ENCODE measurements around the gene FASTK.

FASTK gene

DNA sequence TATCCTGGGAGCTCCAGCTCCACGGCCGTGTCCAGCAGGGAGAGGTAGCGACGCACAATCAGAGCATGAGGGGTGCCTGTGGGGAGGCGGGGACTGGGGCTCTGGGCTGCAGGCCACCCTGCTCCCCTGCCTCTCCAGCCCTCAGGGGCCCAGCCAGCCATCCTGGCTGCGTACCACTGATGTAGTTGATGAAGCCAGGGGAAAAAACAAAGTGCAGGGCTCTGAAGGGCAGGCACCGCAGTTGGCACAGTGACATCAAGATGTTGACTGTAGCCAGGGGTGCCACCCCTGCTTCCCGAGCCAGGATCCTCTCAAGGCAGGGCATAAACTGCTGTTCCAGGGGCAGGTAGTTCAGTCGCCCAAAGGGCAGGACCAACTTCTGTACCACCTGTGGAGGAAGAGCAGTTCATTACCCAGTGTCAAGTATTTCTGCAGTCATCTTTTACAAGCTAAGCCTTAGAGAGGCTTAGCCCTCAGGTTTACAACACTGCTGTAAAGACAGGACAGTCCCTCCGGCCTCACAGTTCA lies 2.8 kb downstream of the FASTK start:
- Histone ChIP-seq H2BK12ac (ENCODE audit: low read length in 2 of 2) (peak overlapping the region; percentile 55 to 82), H3K14ac (ENCODE audit: low read length in 2 of 2) (peak overlapping the region in 1 of 2 experiments; percentile 41), H3K4me3 (ENCODE audit: insufficient read depth in 1 of 2, low read depth in 1 of 2, low read length in 2 of 2) (no peak overlapping the region), H3K4ac (ENCODE audit: low read depth in 1 of 2, low read length in 2 of 2) (peak overlapping the region; percentile 10 to 27), H2BK120ac (ENCODE audit: low read depth, low read length) (peak overlapping the region; percentile 22), H3K23ac (ENCODE audit: low read length in 2 of 2) (no peak overlapping the region), H3K9ac (ENCODE audit: low read length) (peak overlapping the region; percentile 94), H3K9me3 (ENCODE audit: control insufficient read depth, low read length) (no peaks in the 10 kb centered on the region), H3K4me2 (ENCODE audit: low read length, poor library complexity, severe bottlenecking) (no peak overlapping the region), H2BK15ac (ENCODE audit: low read depth, poor library complexity, severe bottlenecking) (peak overlapping the region; percentile 17), H3K27ac (ENCODE audit: low read length, poor library complexity, severe bottlenecking) (no peak overlapping the region), H2BK5ac (ENCODE audit: low read depth, low read length, poor library complexity, severe bottlenecking) (no peak overlapping the region), H2AFZ (ENCODE audit: low read depth, low read length) (no peak overlapping the region), H3K18ac (ENCODE audit: low read depth in 1 of 2, low read length in 2 of 2) (peak overlapping the region in 1 of 2 experiments; percentile 70), H3K79me1 (replicated peaks; ENCODE audit: low read length, poor library complexity, severe bottlenecking) (peaks cover 31% of the 10 kb centered on the region), H4K8ac (ENCODE audit: low read length) (peak overlapping the region; percentile 41), H3K27me3 (ENCODE audit: control insufficient read depth in 1 of 2, insufficient read depth in 1 of 2, low read length in 2 of 2) (no peaks in the 10 kb centered on the region), H3K36me3 (ENCODE audit: control insufficient read depth in 1 of 2, insufficient read depth in 2 of 2, low read depth in 1 of 2, low read length in 2 of 2) (peaks cover 52 to 78% of the 10 kb centered on the region in 2 experiments), H2AK5ac (ENCODE audit: low read length, severe bottlenecking) (no peak overlapping the region), H4K91ac (ENCODE audit: low read length) (peak overlapping the region; percentile 77), H3K4me1 (ENCODE audit: control insufficient read depth, insufficient read depth, low read depth, low read length) (peaks cover 45% of the 10 kb centered on the region)
- no peak for DNase-seq
- 79% methylated on average over 10 of the region's 10 CpGs for WGBS

- H2BK5ac ChIP-seq (ENCODE audit: low read depth, low read length, poor library complexity, severe bottlenecking): no peak overlapping the region
- H3K14ac ChIP-seq (ENCODE audit: low read length in 2 of 2): peak overlapping the region in 1 of 2 experiments; percentile 41
- peaks cover 38% of the 10 kb centered on the region for H3K4me1 ChIP-seq (ENCODE audit: control insufficient read depth, insufficient read depth, low read depth, low read length)
- H2AFZ ChIP-seq (ENCODE audit: low read depth, low read length): no peak overlapping the region
- peak overlapping the region; percentile 69 for H2BK120ac ChIP-seq (ENCODE audit: low read depth, low read length)
- no peaks in the 10 kb centered on the region for H3K27me3 ChIP-seq (ENCODE audit: control insufficient read depth in 1 of 2, insufficient read depth in 1 of 2, low read length in 2 of 2)
- no peak overlapping the region for H2AK5ac ChIP-seq (ENCODE audit: low read length, severe bottlenecking)
- peak overlapping the region; percentile 77 for H4K91ac ChIP-seq (ENCODE audit: low read length)
- H3K9me3 ChIP-seq (ENCODE audit: control insufficient read depth, low read length): no peaks in the 10 kb centered on the region
- peak; percentile 28 for DNase-seq
- H3K36me3 ChIP-seq (ENCODE audit: control insufficient read depth in 1 of 2, insufficient read depth in 2 of 2, low read depth in 1 of 2, low read length in 2 of 2): peaks cover 58 to 82% of the 10 kb centered on the region in 2 experiments
- 82% methylated on average over 27 of the region's 33 CpGs for WGBS
- no peak overlapping the region for H3K9ac ChIP-seq (ENCODE audit: low read length)
- peak overlapping the region; percentile 10 to 27 for H3K4ac ChIP-seq (ENCODE audit: low read depth in 1 of 2, low read length in 2 of 2)
- peak overlapping the region; percentile 49 to 82 for H2BK12ac ChIP-seq (ENCODE audit: low read length in 2 of 2)
- peak overlapping the region; percentile 44 for H2BK15ac ChIP-seq (ENCODE audit: low read depth, poor library complexity, severe bottlenecking)
- no peak overlapping the region for H3K4me3 ChIP-seq (ENCODE audit: insufficient read depth in 1 of 2, low read depth in 1 of 2, low read length in 2 of 2)
- H3K4me2 ChIP-seq (ENCODE audit: low read length, poor library complexity, severe bottlenecking): no peak overlapping the region
- H3K27ac ChIP-seq (ENCODE audit: low read length, poor library complexity, severe bottlenecking): no peak overlapping the region
- H4K8ac ChIP-seq (ENCODE audit: low read length): peak overlapping the region; percentile 66
- H3K23ac ChIP-seq (ENCODE audit: low read length in 2 of 2): no peak overlapping the region
- peaks cover 29% of the 10 kb centered on the region for H3K79me1 ChIP-seq (replicated peaks; ENCODE audit: low read length, poor library complexity, severe bottlenecking)
- peak overlapping the region; percentile 41 to 70 for H3K18ac ChIP-seq (ENCODE audit: low read depth in 1 of 2, low read length in 2 of 2)
Measured at GRCh38 chr7:151076863-151077704, 3.5 kb downstream of the FASTK start.

DNA sequence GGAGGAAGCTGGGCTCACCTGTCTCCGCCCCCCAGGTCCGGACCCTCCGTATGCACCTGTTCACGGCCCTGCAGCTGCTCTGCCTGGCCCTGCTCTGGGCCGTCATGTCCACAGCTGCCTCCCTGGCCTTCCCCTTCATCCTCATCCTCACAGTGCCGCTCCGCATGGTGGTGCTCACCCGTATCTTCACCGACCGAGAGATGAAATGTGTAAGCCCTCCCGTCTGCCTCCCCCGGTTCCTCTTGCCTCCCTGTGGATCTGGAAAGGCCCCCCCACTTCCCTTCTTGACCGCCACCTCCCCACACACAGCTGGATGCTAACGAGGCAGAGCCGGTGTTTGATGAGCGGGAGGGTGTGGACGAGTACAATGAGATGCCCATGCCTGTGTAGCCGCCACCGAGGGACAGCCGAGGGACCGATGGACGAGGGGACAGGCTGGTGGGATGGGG lies 4.6 kb downstream of the FASTK start:
- Histone ChIP-seq H2BK120ac (ENCODE audit: low read depth, low read length) (no peak overlapping the region), H3K79me1 (replicated peaks; ENCODE audit: low read length, poor library complexity, severe bottlenecking) (peaks cover 40% of the 10 kb centered on the region), H3K23ac (ENCODE audit: low read length in 2 of 2) (no peak overlapping the region), H4K91ac (ENCODE audit: low read length) (no peak overlapping the region), H2AFZ (ENCODE audit: low read depth, low read length) (no peak overlapping the region), H3K9me3 (ENCODE audit: control insufficient read depth, low read length) (no peaks in the 10 kb centered on the region), H3K27ac (ENCODE audit: low read length, poor library complexity, severe bottlenecking) (no peak overlapping the region), H2BK12ac (ENCODE audit: low read length in 2 of 2) (no peak overlapping the region), H3K9ac (ENCODE audit: low read length) (no peak overlapping the region), H3K36me3 (ENCODE audit: control insufficient read depth in 1 of 2, insufficient read depth in 2 of 2, low read depth in 1 of 2, low read length in 2 of 2) (peaks cover 68 to 83% of the 10 kb centered on the region in 2 experiments), H3K14ac (ENCODE audit: low read length in 2 of 2) (no peak overlapping the region), H2BK15ac (ENCODE audit: low read depth, poor library complexity, severe bottlenecking) (no peak overlapping the region), H3K27me3 (ENCODE audit: control insufficient read depth in 1 of 2, insufficient read depth in 1 of 2, low read length in 2 of 2) (no peaks in the 10 kb centered on the region), H3K4me1 (ENCODE audit: control insufficient read depth, insufficient read depth, low read depth, low read length) (peaks cover 27% of the 10 kb centered on the region), H3K4me2 (ENCODE audit: low read length, poor library complexity, severe bottlenecking) (no peak overlapping the region), H4K8ac (ENCODE audit: low read length) (no peak overlapping the region), H3K18ac (ENCODE audit: low read depth in 1 of 2, low read length in 2 of 2) (no peak overlapping the region), H2AK5ac (ENCODE audit: low read length, severe bottlenecking) (no peak overlapping the region), H3K4ac (ENCODE audit: low read depth in 1 of 2, low read length in 2 of 2) (no peak overlapping the region), H3K4me3 (ENCODE audit: insufficient read depth in 1 of 2, low read depth in 1 of 2, low read length in 2 of 2) (no peak overlapping the region), H2BK5ac (ENCODE audit: low read depth, low read length, poor library complexity, severe bottlenecking) (no peak overlapping the region)
- WGBS: 88% methylated on average over 20 of the region's 22 CpGs
- no peak for DNase-seq

DNA sequence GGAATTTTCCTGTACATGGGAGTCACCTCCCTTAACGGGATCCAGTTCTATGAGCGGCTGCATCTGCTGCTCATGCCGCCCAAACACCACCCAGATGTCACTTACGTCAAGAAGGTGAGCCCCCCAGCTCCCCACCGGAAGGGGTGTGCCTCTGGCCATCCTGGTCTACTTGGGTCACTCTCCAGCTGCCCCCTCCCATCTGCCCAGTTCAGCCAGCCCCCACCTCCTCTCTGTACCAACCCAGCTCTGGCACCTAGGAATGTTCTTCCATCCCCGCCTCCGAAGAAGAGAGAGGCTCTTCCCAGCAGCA lies 5.0 kb downstream of the FASTK start:
- WGBS: 95% methylated on average over 7 of the region's 7 CpGs
- Histone ChIP-seq H2BK15ac (ENCODE audit: low read depth, poor library complexity, severe bottlenecking) (no peak overlapping the region), H3K27me3 (ENCODE audit: control insufficient read depth in 1 of 2, insufficient read depth in 1 of 2, low read length in 2 of 2) (no peaks in the 10 kb centered on the region), H3K9me3 (ENCODE audit: control insufficient read depth, low read length) (no peaks in the 10 kb centered on the region), H3K9ac (ENCODE audit: low read length) (no peak overlapping the region), H3K27ac (ENCODE audit: low read length, poor library complexity, severe bottlenecking) (no peak overlapping the region), H2BK5ac (ENCODE audit: low read depth, low read length, poor library complexity, severe bottlenecking) (no peak overlapping the region), H3K4me1 (ENCODE audit: control insufficient read depth, insufficient read depth, low read depth, low read length) (peaks cover 25% of the 10 kb centered on the region), H2AK5ac (ENCODE audit: low read length, severe bottlenecking) (no peak overlapping the region), H3K18ac (ENCODE audit: low read depth in 1 of 2, low read length in 2 of 2) (no peak overlapping the region), H3K4me3 (ENCODE audit: insufficient read depth in 1 of 2, low read depth in 1 of 2, low read length in 2 of 2) (no peak overlapping the region), H2BK12ac (ENCODE audit: low read length in 2 of 2) (no peak overlapping the region), H4K8ac (ENCODE audit: low read length) (no peak overlapping the region), H4K91ac (ENCODE audit: low read length) (no peak overlapping the region), H3K79me1 (replicated peaks; ENCODE audit: low read length, poor library complexity, severe bottlenecking) (peaks cover 44% of the 10 kb centered on the region), H3K36me3 (ENCODE audit: control insufficient read depth in 1 of 2, insufficient read depth in 2 of 2, low read depth in 1 of 2, low read length in 2 of 2) (peaks cover 71 to 87% of the 10 kb centered on the region in 2 experiments), H3K4me2 (ENCODE audit: low read length, poor library complexity, severe bottlenecking) (no peak overlapping the region), H3K4ac (ENCODE audit: low read depth in 1 of 2, low read length in 2 of 2) (no peak overlapping the region), H3K23ac (ENCODE audit: low read length in 2 of 2) (no peak overlapping the region), H2BK120ac (ENCODE audit: low read depth, low read length) (no peak overlapping the region), H2AFZ (ENCODE audit: low read depth, low read length) (no peak overlapping the region), H3K14ac (ENCODE audit: low read length in 2 of 2) (no peak overlapping the region)
- DNase-seq: no peak
